Stromal cell of bone marrow (primary cell): ENCODE data around the gene CNTN1.
A peak's percentile ranks its signal among the peaks of the same experiment; 100 is the strongest.

Experiments used
- DNase-seq: peaks from one replicate; pipeline ENCODE4 v3.0.0-alpha.2; 2012; ENCODE audit warnings: low read depth

The CNTN1 gene

GRCh38 chr12:40970320-40970907 is 278.2 kb downstream of the CNTN1 start:
- no peak for DNase-seq

- no peak for DNase-seq
These were observed 279.7 kb downstream of the CNTN1 start for GRCh38 chr12:40971911-40972310.

- DNase-seq = no peak
These were observed 284.3 kb downstream of the CNTN1 start for GRCh38 chr12:40976546-40976945.

GRCh38 chr12:40980427-40980961 is 288.3 kb downstream of the CNTN1 start:
- no peak for DNase-seq

- DNase-seq = no peak
These were observed 293.8 kb downstream of the CNTN1 start for GRCh38 chr12:40986001-40986400.

GRCh38 chr12:40988355-40988754 is 296.1 kb downstream of the CNTN1 start:
- no peak for DNase-seq

GRCh38 chr12:40988824-40989223 is 296.6 kb downstream of the CNTN1 start:
- DNase-seq = no peak

GRCh38 chr12:40989785-40990184 is 297.5 kb downstream of the CNTN1 start:
- DNase-seq = no peak

- no peak for DNase-seq
These were observed 299.9 kb downstream of the CNTN1 start for GRCh38 chr12:40992158-40992557.

GRCh38 chr12:40992674-40993073 is 300.4 kb downstream of the CNTN1 start:
- no peak for DNase-seq

GRCh38 chr12:40993158-40993557 is 300.9 kb downstream of the CNTN1 start:
- no peak for DNase-seq

GRCh38 chr12:40996091-40996490 is 303.9 kb downstream of the CNTN1 start:
- DNase-seq = no peak

- no peak for DNase-seq
These were observed 307.0 kb downstream of the CNTN1 start for GRCh38 chr12:40999210-40999609.

GRCh38 chr12:41008472-41008871 is 316.2 kb downstream of the CNTN1 start:
- no peak for DNase-seq

GRCh38 chr12:41011939-41012338 is 319.7 kb downstream of the CNTN1 start:
- no peak for DNase-seq

- DNase-seq = peak; percentile 54
These were observed 321.8 kb downstream of the CNTN1 start for GRCh38 chr12:41013881-41014642.

GRCh38 chr12:41014643-41015020 is 322.4 kb downstream of the CNTN1 start:
- DNase-seq = peak; percentile 31

GRCh38 chr12:41018010-41018409 is 325.8 kb downstream of the CNTN1 start:
- no peak for DNase-seq

GRCh38 chr12:41019461-41019860 is 327.2 kb downstream of the CNTN1 start:
- DNase-seq = no peak

GRCh38 chr12:41023836-41024235 is 331.6 kb downstream of the CNTN1 start:
- no peak for DNase-seq

- no peak for DNase-seq
These were observed 333.9 kb downstream of the CNTN1 start for GRCh38 chr12:41026151-41026550.

- no peak for DNase-seq
These were observed 340.1 kb downstream of the CNTN1 start for GRCh38 chr12:41032386-41032785.

- peak; percentile 19 for DNase-seq
These were observed 342.4 kb downstream of the CNTN1 start for GRCh38 chr12:41034686-41035085.

- no peak for DNase-seq
These were observed 347.2 kb downstream of the CNTN1 start for GRCh38 chr12:41039461-41039860.
